Ishikawa (cell line): ENCODE results near the gene FAM107A.

Experiments
- CEBPB ChIP-seq: IDR thresholded peaks from 2 replicates; pipeline ENCODE4 v1.6.1; 2012
- CREB1 ChIP-seq: IDR thresholded peaks from 2 replicates; pipeline ENCODE4 v1.6.1; 2012; ENCODE audit warnings: low read depth
- EGR1 ChIP-seq: IDR thresholded peaks from 2 replicates; pipeline ENCODE4 v1.6.1; 2012
- EP300 ChIP-seq: IDR thresholded peaks from 2 replicates; pipeline ENCODE4 v1.6.1; 2012; ENCODE audit warnings: borderline replicate concordance
- FOXM1 ChIP-seq: IDR thresholded peaks from 2 replicates; pipeline ENCODE4 v1.6.1; 2012; ENCODE audit warnings: low read depth, borderline replicate concordance
- NFIC ChIP-seq: IDR thresholded peaks from 2 replicates; pipeline ENCODE4 v1.6.1; 2012
- RAD21 ChIP-seq: IDR thresholded peaks from 2 replicates; pipeline ENCODE4 v1.6.1; 2012; ENCODE audit warnings: low read depth
- TAF1 ChIP-seq: IDR thresholded peaks from 2 replicates; pipeline ENCODE4 v1.6.1; 2012; ENCODE audit warnings: low read depth, mild to moderate bottlenecking
- TCF12 ChIP-seq: IDR thresholded peaks from 2 replicates; pipeline ENCODE4 v1.6.1; 2012; ENCODE audit warnings: low read depth
- TEAD4 ChIP-seq: IDR thresholded peaks from 2 replicates; pipeline ENCODE4 v1.6.1; 2012
- YY1 ChIP-seq: IDR thresholded peaks from 2 replicates; pipeline ENCODE4 v1.6.1; 2012; ENCODE audit warnings: low read depth
- ZBTB7A ChIP-seq: IDR thresholded peaks from 2 replicates; pipeline ENCODE4 v1.6.1; 2012; ENCODE audit warnings: low read depth
- TF ChIP-seq, protein P1 (sequence below): IDR thresholded peaks from 2 replicates; pipeline ENCODE4 v1.6.1; 2012
- TF ChIP-seq, protein P2 (sequence below): IDR thresholded peaks from 2 replicates; pipeline ENCODE4 v1.6.1; 2012
- TF ChIP-seq, protein P3 (sequence below): IDR thresholded peaks from 2 replicates; pipeline ENCODE4 v1.6.1; 2012; ENCODE audit warnings: low read depth, mild to moderate bottlenecking

The FAM107A gene

DNA sequence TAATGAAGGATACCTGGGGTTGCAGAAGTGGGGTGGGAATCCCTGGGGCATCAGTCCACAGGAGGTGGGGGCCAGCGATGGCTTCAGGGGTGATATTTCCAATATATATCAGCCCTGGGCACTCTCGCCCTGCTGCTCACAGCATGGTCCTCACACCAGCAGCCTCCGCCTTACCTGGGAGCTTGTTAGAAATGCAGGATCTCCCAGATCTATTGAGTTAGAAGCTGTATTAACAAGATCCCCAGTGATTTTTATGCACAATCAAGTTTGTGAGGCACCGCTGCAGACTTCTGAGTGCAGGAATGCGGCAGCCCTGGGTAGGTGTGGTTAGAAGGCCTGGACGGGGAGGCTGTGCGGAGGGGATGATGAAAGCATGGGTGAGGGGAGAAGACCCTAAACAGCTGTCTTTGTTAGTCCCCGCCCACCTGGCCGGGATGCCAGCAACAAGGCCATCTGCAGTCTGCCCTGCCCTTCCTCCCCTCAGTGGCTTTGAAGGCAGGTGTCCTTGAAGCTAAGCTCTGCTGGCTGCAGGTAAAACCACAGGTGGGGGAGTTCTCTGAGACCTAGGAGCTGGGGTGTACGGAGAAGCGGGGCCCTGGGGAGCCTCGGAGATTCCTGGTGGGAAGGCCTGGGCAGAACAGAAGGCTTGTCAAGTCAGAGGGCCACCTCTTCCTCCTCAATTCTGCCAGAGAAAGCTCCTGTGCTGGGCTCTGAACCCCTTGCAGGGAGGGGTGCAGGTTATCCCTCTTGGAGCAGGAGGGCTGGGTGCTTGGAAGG, 11.4 kb downstream of the FAM107A start:
- TF ChIP-seq ZBTB7A (no peak), CEBPB (no peak), FOXM1 (no peak), YY1 (no peak), TAF1 (no peak), CREB1 (no peak), TCF12 (no peak), EP300 (no peak)

DNA sequence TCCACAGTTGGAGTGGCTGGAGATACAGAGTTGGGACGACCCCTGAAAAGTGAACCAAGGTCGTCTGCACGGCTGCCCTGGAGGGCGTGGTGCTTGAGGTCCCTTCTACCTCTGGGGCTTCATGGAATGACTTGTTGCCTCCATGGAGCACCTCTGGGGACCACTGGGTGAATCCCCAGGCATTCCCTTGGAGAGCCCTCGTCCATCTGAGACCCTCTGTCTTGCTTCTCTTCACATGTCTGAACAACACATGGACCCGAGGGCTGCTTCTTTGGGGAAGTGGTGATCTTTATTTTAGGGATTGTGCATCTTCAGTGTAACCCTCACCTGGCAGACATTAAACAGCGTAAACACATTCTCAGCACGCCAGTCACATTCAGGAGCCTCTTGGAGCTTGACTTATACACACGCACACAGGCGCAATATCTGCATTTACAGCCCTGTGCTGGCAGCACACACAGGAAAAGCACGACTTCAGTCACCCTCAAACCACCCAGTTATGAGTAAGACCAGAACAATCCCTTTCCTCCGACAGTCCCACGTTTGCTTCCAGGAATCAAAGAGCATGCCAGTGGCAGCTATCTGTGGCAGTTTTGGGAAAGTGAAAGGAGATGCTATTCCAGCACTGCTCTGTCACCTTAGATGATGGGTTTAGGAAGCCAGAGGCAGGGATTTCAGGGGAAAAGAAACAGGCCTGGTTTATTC, 12.6 kb downstream of the FAM107A start:
- no peak for TF ChIP-seq TEAD4
- TF ChIP-seq CEBPB = no peak
- TF ChIP-seq YY1 = no peak
- TF ChIP-seq EP300 = no peak
- no peak for TF ChIP-seq CREB1
- TF ChIP-seq, protein P1, sequence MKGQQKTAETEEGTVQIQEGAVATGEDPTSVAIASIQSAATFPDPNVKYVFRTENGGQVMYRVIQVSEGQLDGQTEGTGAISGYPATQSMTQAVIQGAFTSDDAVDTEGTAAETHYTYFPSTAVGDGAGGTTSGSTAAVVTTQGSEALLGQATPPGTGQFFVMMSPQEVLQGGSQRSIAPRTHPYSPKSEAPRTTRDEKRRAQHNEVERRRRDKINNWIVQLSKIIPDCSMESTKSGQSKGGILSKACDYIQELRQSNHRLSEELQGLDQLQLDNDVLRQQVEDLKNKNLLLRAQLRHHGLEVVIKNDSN = no peak
- TF ChIP-seq ZBTB7A = no peak
- TF ChIP-seq TAF1 = no peak
- TF ChIP-seq RAD21 = no peak
- TF ChIP-seq, protein P2, sequence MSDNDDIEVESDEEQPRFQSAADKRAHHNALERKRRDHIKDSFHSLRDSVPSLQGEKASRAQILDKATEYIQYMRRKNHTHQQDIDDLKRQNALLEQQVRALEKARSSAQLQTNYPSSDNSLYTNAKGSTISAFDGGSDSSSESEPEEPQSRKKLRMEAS = no peak
- TF ChIP-seq TCF12 = no peak
- TF ChIP-seq, protein P3, sequence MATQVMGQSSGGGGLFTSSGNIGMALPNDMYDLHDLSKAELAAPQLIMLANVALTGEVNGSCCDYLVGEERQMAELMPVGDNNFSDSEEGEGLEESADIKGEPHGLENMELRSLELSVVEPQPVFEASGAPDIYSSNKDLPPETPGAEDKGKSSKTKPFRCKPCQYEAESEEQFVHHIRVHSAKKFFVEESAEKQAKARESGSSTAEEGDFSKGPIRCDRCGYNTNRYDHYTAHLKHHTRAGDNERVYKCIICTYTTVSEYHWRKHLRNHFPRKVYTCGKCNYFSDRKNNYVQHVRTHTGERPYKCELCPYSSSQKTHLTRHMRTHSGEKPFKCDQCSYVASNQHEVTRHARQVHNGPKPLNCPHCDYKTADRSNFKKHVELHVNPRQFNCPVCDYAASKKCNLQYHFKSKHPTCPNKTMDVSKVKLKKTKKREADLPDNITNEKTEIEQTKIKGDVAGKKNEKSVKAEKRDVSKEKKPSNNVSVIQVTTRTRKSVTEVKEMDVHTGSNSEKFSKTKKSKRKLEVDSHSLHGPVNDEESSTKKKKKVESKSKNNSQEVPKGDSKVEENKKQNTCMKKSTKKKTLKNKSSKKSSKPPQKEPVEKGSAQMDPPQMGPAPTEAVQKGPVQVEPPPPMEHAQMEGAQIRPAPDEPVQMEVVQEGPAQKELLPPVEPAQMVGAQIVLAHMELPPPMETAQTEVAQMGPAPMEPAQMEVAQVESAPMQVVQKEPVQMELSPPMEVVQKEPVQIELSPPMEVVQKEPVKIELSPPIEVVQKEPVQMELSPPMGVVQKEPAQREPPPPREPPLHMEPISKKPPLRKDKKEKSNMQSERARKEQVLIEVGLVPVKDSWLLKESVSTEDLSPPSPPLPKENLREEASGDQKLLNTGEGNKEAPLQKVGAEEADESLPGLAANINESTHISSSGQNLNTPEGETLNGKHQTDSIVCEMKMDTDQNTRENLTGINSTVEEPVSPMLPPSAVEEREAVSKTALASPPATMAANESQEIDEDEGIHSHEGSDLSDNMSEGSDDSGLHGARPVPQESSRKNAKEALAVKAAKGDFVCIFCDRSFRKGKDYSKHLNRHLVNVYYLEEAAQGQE = no peak
- TF ChIP-seq NFIC = no peak
- TF ChIP-seq EGR1 = no peak

DNA sequence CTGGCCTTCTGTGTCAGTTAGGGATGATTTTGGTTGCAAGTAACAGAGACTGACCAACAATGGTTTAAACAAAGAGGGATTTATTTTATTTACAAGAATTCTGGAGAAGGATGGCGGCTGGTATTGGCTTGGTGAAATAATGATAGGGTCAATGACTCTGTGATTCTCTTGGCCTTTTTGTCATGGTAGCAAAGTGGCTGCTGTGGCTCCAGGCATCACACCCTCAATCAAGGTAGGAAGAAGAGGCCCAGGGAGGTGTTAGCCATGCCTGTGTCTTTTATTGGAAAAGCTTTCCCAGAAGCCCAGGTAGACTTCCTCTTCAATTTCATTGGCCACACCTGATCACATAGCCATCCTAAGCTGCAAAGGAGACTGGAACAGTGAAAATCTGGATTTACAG, 13.1 kb downstream of the FAM107A start:
- TF ChIP-seq TCF12 (no peak), EGR1 (no peak)

DNA sequence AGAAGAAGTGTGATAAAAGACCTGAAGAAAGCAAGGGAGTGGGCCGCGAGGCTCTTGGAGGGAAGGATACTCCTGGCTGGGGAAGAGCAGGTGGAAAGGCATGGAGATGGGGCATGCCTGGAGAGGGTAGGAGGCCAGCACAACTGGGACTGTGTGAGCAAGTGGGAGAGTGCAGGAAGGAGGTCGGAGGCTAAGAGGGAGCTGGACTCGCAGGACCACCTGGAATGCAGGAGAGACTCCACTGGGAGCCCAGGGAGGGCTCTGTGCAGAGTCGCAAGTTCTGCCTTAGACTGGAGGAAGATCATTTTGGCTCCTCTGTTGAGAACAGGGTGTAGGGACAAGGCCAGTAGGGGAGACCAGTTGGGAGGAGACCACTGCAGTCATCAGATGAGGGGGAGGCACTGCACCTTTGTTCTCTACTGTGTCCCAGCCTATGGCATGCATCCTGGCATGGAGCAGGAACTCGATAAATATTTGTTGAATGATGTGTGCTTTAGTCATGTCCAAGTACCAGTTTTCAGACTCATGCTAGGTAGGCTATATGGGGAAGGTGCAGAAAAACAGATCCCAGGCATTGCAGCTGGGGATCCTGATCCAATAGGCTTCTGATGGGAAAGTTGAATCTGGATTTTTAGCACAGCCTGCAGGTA, 13.7 kb downstream of the FAM107A start:
- TF ChIP-seq RAD21 (no peak), TAF1 (no peak), TCF12 (no peak), EGR1 (no peak), FOXM1 (no peak), ZBTB7A (no peak), EP300 (no peak), CEBPB (no peak)
- TF ChIP-seq, protein P1 = no peak
- TF ChIP-seq, protein P2 = no peak
- TF ChIP-seq, protein P3 = no peak

DNA sequence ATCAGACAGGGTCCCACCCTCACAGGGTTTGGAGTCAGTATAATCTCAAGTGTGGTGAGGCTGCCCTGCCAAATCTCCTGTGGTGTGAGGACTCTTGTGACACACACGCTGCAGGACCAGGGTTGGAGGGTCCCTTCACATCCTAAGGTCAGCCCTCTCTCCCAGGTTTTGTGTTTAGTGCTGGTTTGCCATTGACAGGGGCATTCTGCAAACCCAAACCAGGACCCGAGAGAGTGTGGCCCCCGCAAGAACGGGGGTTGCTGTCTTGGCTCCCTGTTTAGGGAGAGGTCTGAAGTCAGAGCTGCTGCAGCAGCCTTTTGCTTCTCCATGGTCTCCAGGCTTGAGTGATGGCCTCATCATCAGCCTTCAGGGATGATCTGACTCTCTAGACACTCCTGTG, 14.7 kb downstream of the FAM107A start:
- TF ChIP-seq TAF1 (no peak), YY1 (no peak), EP300 (no peak), RAD21 (no peak), NFIC (no peak), TEAD4 (no peak), ZBTB7A (no peak), TCF12 (no peak), EGR1 (no peak), CREB1 (no peak), CEBPB (no peak), FOXM1 (no peak)
- TF ChIP-seq, protein P1 = no peak
- TF ChIP-seq, protein P2 = no peak
- TF ChIP-seq, protein P3 = no peak
